ENCODE results near the gene AGBL5. TPM values are rescaled to one million over a fixed set of nuclear protein-coding genes. Genes with fewer than 3 reads are reported as not detected.
A peak's percentile ranks its signal among the peaks of the same experiment; 100 is the strongest.

The AGBL5 gene
- total and polyA plus RNA-seq, 9 of the 15 experiments (the other 6 are each of a cell fraction or from before 2014, with no cell fraction given) = 3.3 to 52.7 (median 26.2) TPM

DNA sequence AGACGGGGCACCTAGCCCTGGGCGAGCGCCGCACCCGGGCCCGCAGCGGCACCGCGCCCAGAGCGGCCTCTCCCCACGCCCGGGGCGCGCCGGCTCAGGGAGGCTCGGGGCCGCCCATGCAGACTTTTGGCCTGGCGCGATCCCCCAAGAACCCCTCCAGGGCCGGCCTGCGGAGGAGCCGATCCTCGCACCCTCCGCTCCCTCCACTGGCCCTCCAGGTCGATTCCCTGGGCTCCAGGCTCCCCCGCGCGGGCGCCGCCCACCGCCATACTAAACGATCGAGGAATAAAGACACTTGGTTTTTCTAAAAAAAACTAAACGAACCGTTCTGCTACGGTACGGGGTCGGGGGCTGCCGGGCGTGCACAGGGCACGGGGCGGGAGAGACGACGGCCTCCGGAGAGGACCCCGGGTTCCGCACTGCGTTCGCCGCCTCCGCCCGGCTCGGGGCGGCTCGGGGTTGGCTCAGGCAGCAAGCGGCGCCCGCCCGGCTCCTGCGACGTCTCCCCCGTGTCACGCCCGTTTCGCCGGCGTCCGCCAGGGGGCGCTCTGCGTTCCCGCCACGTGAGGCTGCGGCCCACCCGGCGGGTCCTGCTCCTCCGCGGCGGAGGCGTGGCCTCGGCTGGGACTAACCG, 34.7 kb downstream of the AGBL5 start (continued):
- TF ChIP-seq, protein P1, sequence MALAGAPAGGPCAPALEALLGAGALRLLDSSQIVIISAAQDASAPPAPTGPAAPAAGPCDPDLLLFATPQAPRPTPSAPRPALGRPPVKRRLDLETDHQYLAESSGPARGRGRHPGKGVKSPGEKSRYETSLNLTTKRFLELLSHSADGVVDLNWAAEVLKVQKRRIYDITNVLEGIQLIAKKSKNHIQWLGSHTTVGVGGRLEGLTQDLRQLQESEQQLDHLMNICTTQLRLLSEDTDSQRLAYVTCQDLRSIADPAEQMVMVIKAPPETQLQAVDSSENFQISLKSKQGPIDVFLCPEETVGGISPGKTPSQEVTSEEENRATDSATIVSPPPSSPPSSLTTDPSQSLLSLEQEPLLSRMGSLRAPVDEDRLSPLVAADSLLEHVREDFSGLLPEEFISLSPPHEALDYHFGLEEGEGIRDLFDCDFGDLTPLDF (CRISPR knock-in tag; IDR thresholded peaks at IDR 0.05) = peak; percentile 55; the same call in 1 of the 2 replicates
- TF ChIP-seq RBFOX2 (IDR thresholded peaks at IDR 0.05; ENCODE audit: low read depth, low read length) (peak; percentile 84), RCOR1 (IDR thresholded peaks at IDR 0.05; ENCODE audit: borderline replicate concordance in 1 of 2, low read depth in 2 of 2, low read length in 2 of 2) (peak in 1 of 2 experiments; percentile 69; a peak in 2 of 4 replicates), TBP (optimal IDR thresholded peaks at IDR 0.05; ENCODE audit: low read depth, low read length) (peak; percentile 75)
- TF ChIP-seq, protein P2, sequence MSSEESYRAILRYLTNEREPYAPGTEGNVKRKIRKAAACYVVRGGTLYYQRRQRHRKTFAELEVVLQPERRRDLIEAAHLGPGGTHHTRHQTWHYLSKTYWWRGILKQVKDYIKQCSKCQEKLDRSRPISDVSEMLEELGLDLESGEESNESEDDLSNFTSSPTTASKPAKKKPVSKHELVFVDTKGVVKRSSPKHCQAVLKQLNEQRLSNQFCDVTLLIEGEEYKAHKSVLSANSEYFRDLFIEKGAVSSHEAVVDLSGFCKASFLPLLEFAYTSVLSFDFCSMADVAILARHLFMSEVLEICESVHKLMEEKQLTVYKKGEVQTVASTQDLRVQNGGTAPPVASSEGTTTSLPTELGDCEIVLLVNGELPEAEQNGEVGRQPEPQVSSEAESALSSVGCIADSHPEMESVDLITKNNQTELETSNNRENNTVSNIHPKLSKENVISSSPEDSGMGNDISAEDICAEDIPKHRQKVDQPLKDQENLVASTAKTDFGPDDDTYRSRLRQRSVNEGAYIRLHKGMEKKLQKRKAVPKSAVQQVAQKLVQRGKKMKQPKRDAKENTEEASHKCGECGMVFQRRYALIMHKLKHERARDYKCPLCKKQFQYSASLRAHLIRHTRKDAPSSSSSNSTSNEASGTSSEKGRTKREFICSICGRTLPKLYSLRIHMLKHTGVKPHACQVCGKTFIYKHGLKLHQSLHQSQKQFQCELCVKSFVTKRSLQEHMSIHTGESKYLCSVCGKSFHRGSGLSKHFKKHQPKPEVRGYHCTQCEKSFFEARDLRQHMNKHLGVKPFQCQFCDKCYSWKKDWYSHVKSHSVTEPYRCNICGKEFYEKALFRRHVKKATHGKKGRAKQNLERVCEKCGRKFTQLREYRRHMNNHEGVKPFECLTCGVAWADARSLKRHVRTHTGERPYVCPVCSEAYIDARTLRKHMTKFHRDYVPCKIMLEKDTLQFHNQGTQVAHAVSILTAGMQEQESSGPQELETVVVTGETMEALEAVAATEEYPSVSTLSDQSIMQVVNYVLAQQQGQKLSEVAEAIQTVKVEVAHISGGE (CRISPR knock-in tag; IDR thresholded peaks at IDR 0.05) = 0 out of 6 replicates have a peak, but pooled peaks of 1 of the 3 experiments have one; percentile 39
- TF ChIP-seq, protein P3, sequence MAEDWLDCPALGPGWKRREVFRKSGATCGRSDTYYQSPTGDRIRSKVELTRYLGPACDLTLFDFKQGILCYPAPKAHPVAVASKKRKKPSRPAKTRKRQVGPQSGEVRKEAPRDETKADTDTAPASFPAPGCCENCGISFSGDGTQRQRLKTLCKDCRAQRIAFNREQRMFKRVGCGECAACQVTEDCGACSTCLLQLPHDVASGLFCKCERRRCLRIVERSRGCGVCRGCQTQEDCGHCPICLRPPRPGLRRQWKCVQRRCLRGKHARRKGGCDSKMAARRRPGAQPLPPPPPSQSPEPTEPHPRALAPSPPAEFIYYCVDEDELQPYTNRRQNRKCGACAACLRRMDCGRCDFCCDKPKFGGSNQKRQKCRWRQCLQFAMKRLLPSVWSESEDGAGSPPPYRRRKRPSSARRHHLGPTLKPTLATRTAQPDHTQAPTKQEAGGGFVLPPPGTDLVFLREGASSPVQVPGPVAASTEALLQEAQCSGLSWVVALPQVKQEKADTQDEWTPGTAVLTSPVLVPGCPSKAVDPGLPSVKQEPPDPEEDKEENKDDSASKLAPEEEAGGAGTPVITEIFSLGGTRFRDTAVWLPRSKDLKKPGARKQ (CRISPR knock-in tag; IDR thresholded peaks at IDR 0.05) = 0 out of 2 replicates have a peak, but pooled peaks have one; percentile 54
- TF ChIP-seq, protein P4, sequence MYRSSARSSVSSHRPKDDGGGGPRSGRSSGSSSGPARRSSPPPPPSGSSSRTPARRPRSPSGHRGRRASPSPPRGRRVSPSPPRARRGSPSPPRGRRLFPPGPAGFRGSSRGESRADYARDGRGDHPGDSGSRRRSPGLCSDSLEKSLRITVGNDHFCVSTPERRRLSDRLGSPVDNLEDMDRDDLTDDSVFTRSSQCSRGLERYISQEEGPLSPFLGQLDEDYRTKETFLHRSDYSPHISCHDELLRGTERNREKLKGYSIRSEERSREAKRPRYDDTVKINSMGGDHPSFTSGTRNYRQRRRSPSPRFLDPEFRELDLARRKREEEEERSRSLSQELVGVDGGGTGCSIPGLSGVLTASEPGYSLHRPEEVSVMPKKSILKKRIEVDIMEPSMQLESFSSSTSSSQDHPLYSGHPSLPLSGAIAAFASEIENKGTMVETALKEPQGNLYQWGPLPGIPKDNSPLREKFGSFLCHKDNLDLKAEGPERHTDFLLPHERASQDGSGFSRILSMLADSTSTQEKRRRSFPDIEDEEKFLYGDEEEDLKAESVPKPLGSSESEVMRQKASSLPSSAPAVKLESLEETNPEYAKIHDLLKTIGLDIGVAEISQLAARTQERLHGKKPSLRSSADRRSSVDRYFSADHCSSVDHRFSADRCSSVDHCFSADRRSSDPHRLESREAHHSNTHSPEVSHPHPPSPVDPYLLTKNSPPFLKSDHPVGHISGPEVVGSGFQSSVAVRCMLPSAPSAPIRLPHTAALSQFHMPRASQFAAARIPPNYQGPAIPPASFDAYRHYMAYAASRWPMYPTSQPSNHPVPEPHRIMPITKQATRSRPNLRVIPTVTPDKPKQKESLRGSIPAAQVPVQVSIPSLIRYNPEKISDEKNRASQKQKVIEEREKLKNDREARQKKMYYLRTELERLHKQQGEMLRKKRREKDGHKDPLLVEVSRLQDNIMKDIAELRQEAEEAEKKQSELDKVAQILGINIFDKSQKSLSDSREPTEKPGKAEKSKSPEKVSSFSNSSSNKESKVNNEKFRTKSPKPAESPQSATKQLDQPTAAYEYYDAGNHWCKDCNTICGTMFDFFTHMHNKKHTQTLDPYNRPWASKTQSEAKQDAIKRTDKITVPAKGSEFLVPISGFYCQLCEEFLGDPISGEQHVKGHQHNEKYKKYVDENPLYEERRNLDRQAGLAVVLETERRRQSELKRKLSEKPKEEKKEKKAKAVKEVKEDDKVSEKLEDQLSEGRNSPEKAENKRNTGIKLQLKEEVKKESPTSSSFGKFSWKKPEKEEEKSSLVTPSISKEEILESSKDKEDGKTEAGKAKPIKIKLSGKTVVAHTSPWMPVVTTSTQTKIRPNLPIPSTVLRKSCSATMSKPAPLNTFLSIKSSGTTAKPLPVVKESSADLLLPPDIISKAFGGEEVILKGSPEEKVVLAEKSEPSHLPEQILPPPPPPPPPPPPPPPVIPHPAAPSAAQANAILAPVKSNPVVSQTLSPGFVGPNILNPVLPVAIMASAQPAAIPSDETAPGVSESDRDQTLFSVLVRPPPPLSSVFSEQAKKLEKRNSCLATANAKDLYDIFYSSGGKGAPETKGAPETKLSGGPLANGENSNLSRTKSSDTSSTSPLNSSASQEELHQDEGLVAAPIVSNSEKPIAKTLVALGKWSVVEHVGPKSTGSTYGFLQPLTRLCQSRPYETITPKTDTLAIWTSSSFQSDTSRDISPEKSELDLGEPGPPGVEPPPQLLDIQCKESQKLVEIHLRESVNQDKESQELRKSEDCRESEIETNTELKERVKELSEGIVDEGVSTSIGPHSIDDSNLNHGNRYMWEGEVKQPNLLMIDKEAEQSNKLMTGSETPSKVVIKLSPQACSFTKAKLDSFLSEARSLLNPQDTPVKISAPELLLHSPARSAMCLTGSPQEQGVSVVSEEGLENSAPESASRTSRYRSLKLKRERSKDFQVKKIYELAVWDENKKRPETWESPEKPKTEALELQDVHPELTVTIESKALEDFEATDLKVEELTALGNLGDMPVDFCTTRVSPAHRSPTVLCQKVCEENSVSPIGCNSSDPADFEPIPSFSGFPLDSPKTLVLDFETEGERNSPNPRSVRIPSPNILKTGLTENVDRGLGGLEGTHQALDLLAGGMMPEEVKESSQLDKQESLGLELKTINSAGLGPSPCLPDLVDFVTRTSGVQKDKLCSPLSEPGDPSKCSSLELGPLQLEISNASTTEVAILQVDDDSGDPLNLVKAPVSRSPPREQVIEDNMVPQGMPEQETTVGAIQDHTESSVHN (IDR thresholded peaks at IDR 0.05; ENCODE audit: borderline replicate concordance in 1 of 2, low read depth in 1 of 2) = no peak
